HepG2 (cell line): Measurements from ENCODE around the gene ANKRD65. TPM values are rescaled to one million over a fixed set of nuclear protein-coding genes. Genes with fewer than 3 reads are reported as not detected.
A peak's percentile ranks its signal among the peaks of the same experiment; 100 is the strongest.

Experiments used
- DRAP1 ChIP-seq: IDR thresholded peaks from 2 replicates; pipeline ENCODE4 v1.6.1; 2016; ENCODE audit warnings: missing genetic modification reagents, missing compliant biosample characterization
- ELF1 ChIP-seq: sonication (generic); formaldehyde crosslinking; IDR thresholded peaks from 2 replicates; pipeline ENCODE4 v1.4.0; 2020; ENCODE audit warnings: missing genetic modification reagents
- EP300 ChIP-seq, 3 experiments: sonication (generic) in 1 of 3; formaldehyde crosslinking in 1 of 3; IDR thresholded peaks; 2 replicates each; pipeline versions ENCODE4 v1.5.1 to v1.6.1; 2011 to 2020; ENCODE audit warnings: low read depth in 2 of 3, low read length in 2 of 3, borderline replicate concordance in 1 of 3, improper control_type of control experiment in 1 of 3, mild to moderate bottlenecking in 1 of 3, missing genetic modification reagents in 1 of 3, moderate library complexity in 1 of 3
- GFI1 ChIP-seq: sonication (generic); formaldehyde crosslinking; IDR thresholded peaks from 2 replicates; pipeline ENCODE4 v1.5.0; 2020; ENCODE audit warnings: missing genetic modification reagents, mild to moderate bottlenecking, borderline replicate concordance
- GMEB2 ChIP-seq: IDR thresholded peaks from 2 replicates; pipeline ENCODE4 v1.6.1; 2016; ENCODE audit warnings: missing biosample characterization, missing genetic modification reagents, low read depth
- KAT2B ChIP-seq: fragments of 150-350 bp; IDR thresholded peaks from 2 replicates; pipeline ENCODE4 v1.6.1; 2014; ENCODE audit warnings: low read depth, low read length, borderline replicate concordance
- KDM6A ChIP-seq: IDR thresholded peaks from 2 replicates; pipeline ENCODE4 v1.6.1; 2016; ENCODE audit warnings: low read depth
- MED13 ChIP-seq: sonication (generic); formaldehyde crosslinking; IDR thresholded peaks from 2 replicates; pipeline ENCODE4 v1.5.0; 2020; ENCODE audit warnings: missing genetic modification reagents
- MLXIP ChIP-seq: sonication (generic); formaldehyde crosslinking; IDR thresholded peaks from 2 replicates; pipeline ENCODE4 v1.9.0; 2021; ENCODE audit warnings: missing genetic modification reagents, borderline replicate concordance
- NCOA5 ChIP-seq: sonication (generic); formaldehyde crosslinking; IDR thresholded peaks from 2 replicates; pipeline ENCODE4 v1.4.0; 2020; ENCODE audit warnings: missing genetic modification reagents
- RARG ChIP-seq: sonication (generic); formaldehyde crosslinking; IDR thresholded peaks from 2 replicates; pipeline ENCODE4 v1.4.0; 2020; ENCODE audit warnings: low read depth, mild to moderate bottlenecking, missing genetic modification reagents
- RBM39 ChIP-seq: fragments of 200-400 bp; formaldehyde crosslinking; IDR thresholded peaks from one replicate; pipeline ENCODE4 v1.6.1; 2018; ENCODE audit warnings: antibody characterized with exemption, mild to moderate bottlenecking, low read depth, low read length; ENCODE audit not compliant: poor library complexity, severe bottlenecking
- TRIM22 ChIP-seq: fragments of 450-650 bp; IDR thresholded peaks from 2 replicates; pipeline ENCODE4 v1.6.1; 2017
- TSC22D2 ChIP-seq: sonication (generic); formaldehyde crosslinking; IDR thresholded peaks from 2 replicates; pipeline ENCODE4 v1.5.1; 2020; ENCODE audit warnings: missing genetic modification reagents, mild to moderate bottlenecking, borderline replicate concordance
- ZBTB7B ChIP-seq: sonication (generic); formaldehyde crosslinking; IDR thresholded peaks from 2 replicates; pipeline ENCODE4 v1.4.0; 2020; ENCODE audit warnings: missing genetic modification reagents
- ZC3H4 ChIP-seq: sonication (generic); formaldehyde crosslinking; IDR thresholded peaks from 2 replicates; pipeline ENCODE4 v1.4.0; 2020; ENCODE audit warnings: missing genetic modification reagents, borderline replicate concordance
- ZMAT3 ChIP-seq: sonication (generic); formaldehyde crosslinking; conservative IDR thresholded peaks from 2 replicates; pipeline ENCODE4 v1.7.0; 2021; ENCODE audit warnings: missing genetic modification reagents
- ZNF24 ChIP-seq: fragments of 450-650 bp; IDR thresholded peaks from 2 replicates; pipeline ENCODE4 v1.6.1; 2017; ENCODE audit warnings: antibody characterized with exemption, mild to moderate bottlenecking
- ZNF260 ChIP-seq: sonication (generic); formaldehyde crosslinking; IDR thresholded peaks from 2 replicates; pipeline ENCODE4 v1.4.0; 2020; ENCODE audit warnings: missing genetic modification reagents, low read depth, mild to moderate bottlenecking, borderline replicate concordance
- ZNF337 ChIP-seq: sonication (generic); formaldehyde crosslinking; IDR thresholded peaks from 2 replicates; pipeline ENCODE4 v1.5.1; 2020; ENCODE audit warnings: missing genetic modification reagents, low read depth, mild to moderate bottlenecking, borderline replicate concordance
- ZNF547 ChIP-seq: sonication (generic); formaldehyde crosslinking; IDR thresholded peaks from 2 replicates; pipeline ENCODE4 v1.5.1; 2020; ENCODE audit warnings: mild to moderate bottlenecking, missing genetic modification reagents
- ZNF563 ChIP-seq: sonication (generic); formaldehyde crosslinking; IDR thresholded peaks from 2 replicates; pipeline ENCODE4 v1.8.0; 2022; ENCODE audit warnings: mild to moderate bottlenecking, moderate library complexity, missing genetic modification reagents
- ZNF598 ChIP-seq: sonication (generic); formaldehyde crosslinking; IDR thresholded peaks from 2 replicates; pipeline ENCODE4 v1.5.1; 2020; ENCODE audit warnings: mild to moderate bottlenecking, missing genetic modification reagents, borderline replicate concordance
- ZNF777 ChIP-seq: sonication (generic); formaldehyde crosslinking; IDR thresholded peaks from 2 replicates; pipeline ENCODE4 v1.4.0; 2020; ENCODE audit warnings: missing genetic modification reagents
- polyA plus RNA-seq, 8 experiments: library from polyadenylated mRNA; depleted of rRNA in 3 of 8; stranded (reverse) in 7 of 8; unstranded in 1 of 8; fragments of >200 nt; fragmentation: Illumina TruSeq in 4 of 8; extraction: Trizol in 4 of 8; gene quantifications; 2 replicates each; pipeline versions ENCODE4 v1.2.1 to v1.2.3, GENCODE V29; 2011 to 2016; ENCODE audit warnings: low read depth in 4 of 8, missing spikeins in 1 of 8, mixed read lengths in 1 of 8; ENCODE audit not compliant: insufficient read depth in 1 of 8
- total RNA-seq, 5 experiments: library from RNA; depleted of rRNA; stranded (reverse); fragments of >200 nt; fragmentation: Illumina TruSeq; extraction: Trizol; gene quantifications; 2 replicates each; pipeline ENCODE4 v1.2.3, GENCODE V29; 2016; ENCODE audit warnings: low read depth in 1 of 5

Gene ANKRD65
- total and polyA plus RNA-seq, 2 of the 13 experiments (the other 11 are each of a cell fraction or from before 2014, with no cell fraction given) = 12.1 to 30.1 TPM

GRCh38 chr1:1431845-1432273, 10.8 kb upstream of the ANKRD65 start (continued):
- TF ChIP-seq MLXIP (no peak), NCOA5 (CRISPR knock-in tag) (no peak; the same call in 1 of the 2 replicates), EP300 (IDR thresholded peaks at IDR 0.05; ENCODE audit: low read depth in 2 of 2, low read length in 2 of 2) (peak in 1 of 2 experiments; percentile 31; a peak in 1 of 4 replicates), EP300 (CRISPR knock-in tag; IDR thresholded peaks at IDR 0.05; ENCODE audit: borderline replicate concordance) (peak; percentile 11; the same call in 1 of the 2 replicates), ELF1 (CRISPR knock-in tag) (peak; percentile 50), DRAP1 (CRISPR knock-in tag) (peak; percentile 93), GMEB2 (CRISPR knock-in tag) (no peak), TRIM22 (no peak), ZNF24 (no peak), ZNF598 (CRISPR knock-in tag) (no peak), KAT2B (no peak), KDM6A (CRISPR knock-in tag) (no peak), ZC3H4 (CRISPR knock-in tag) (peak; percentile 77; the same call in 1 of the 2 replicates), ZNF563 (CRISPR knock-in tag) (peak; percentile 64; the same call in 1 of the 2 replicates), RARG (CRISPR knock-in tag) (no peak), RBM39 (no peak), ZNF260 (no peak), ZNF337 (peak; percentile 84; the same call in 1 of the 2 replicates), ZMAT3 (CRISPR knock-in tag) (no peak), GFI1 (CRISPR knock-in tag) (no peak; the same call in 1 of the 2 replicates), ZNF777 (CRISPR knock-in tag) (0 out of 2 replicates have a peak, but pooled peaks have one; percentile 17), MED13 (CRISPR knock-in tag) (peak; percentile 56; the same call in 1 of the 2 replicates), ZNF547 (peak; percentile 90), TSC22D2 (CRISPR knock-in tag) (peak; percentile 63), ZBTB7B (CRISPR knock-in tag) (peak; percentile 95)
